ENCODE measurements around the gene AUP1.

The AUP1 gene

DNA sequence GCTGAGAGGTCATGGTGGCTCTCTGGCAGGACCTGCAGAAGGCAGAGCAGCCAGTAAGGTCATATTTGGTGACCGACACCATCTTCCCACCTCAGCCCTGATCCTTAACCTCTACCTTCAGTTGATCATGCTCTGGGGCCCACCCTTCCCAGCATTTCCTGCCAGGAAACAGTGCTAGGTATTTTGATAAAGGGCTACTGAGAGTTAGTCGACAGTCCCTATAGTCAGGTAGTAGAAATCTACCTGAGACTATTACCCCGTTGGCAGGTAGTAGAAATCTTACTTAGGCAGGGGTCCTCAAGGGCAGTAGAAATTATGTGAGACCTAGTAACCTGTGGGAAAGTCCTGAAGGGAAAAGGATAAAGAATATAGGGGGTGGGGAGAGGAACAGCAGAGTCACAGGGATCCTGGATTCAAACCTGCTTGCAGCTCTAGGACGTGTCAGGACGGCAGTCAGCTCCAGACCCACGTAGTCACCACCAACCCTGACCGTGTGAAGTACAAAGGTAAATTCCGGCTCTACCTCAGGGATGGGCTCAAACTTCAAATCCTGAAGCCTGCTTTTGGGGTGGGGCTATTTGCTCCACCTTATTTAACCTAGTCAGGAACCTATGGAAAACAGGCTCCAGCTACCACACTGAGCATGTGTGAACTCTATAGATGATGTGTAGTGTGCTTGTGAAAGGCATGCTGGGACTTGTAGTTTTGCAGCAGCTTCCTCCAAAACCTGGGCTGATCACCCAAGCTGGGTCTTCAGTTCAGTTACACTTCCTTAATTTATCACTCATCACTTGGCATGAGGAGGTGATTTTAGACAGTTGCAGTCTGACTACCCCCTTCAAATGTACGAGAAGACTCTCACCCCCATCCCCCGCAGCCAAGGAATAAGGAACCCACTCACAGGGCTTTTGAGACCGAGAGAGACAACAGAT, 3.5 kb downstream of the AUP1 start, which contains the start of gene DQX1:
Gene DQX1 (minus strand): TSS at position 515 of the 932 bp plus-strand sequence. CDS start 502 bp downstream, at position 13.
- TF ChIP-seq, protein P1, sequence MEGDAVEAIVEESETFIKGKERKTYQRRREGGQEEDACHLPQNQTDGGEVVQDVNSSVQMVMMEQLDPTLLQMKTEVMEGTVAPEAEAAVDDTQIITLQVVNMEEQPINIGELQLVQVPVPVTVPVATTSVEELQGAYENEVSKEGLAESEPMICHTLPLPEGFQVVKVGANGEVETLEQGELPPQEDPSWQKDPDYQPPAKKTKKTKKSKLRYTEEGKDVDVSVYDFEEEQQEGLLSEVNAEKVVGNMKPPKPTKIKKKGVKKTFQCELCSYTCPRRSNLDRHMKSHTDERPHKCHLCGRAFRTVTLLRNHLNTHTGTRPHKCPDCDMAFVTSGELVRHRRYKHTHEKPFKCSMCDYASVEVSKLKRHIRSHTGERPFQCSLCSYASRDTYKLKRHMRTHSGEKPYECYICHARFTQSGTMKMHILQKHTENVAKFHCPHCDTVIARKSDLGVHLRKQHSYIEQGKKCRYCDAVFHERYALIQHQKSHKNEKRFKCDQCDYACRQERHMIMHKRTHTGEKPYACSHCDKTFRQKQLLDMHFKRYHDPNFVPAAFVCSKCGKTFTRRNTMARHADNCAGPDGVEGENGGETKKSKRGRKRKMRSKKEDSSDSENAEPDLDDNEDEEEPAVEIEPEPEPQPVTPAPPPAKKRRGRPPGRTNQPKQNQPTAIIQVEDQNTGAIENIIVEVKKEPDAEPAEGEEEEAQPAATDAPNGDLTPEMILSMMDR (IDR thresholded peaks at IDR 0.05; ENCODE audit: extremely low read depth, insufficient read depth, missing control alignments): no peak
- peak; percentile 75 for DNase-seq (ENCODE audit: low spot score)
- in situ Hi-C loops (cut with MboI; ENCODE audit: low pct_unique_long_range_greater_than_20kb, low sequenced_read_pairs, unreplicated experiment): no loop called here

DNA sequence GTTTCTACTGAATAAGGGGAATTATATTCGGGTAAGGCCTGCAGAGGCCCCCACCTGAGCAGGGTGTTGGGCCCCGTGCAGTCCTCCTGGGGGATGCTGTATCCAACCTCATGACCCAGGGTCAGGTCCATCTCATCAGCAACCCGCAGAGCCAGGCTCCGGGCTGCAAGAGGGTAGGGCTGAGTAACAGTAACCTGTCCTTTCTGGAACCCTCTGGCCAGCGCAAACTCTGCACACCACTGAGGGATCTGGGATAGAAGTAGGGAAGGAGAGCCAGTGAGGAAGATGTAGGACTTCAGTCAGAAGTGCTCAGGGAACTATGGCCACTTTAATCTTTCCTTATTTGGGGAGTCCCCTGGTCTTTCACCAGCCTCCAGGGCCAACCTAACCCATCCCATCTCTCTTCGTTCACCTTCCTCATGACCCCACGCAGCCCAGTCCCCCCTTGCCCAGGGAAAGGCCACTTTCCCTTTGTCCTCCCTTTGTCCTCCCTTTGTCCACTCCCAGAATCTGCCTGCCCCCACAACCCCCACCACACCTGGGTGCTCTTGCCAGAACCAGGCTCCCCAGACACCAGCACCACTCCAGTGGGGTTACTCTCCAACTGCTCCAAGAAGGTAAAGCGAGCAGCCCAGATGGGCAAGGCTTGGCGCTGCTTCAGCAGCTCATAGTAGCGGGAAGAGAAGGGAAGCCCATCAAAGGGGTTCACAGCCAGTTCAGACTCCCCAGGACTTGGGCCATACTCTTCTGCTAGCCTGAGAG, 4.4 kb downstream of the AUP1 start:
- TF ChIP-seq, protein P1 (IDR thresholded peaks at IDR 0.05; ENCODE audit: extremely low read depth, insufficient read depth, missing control alignments): no peak
- DNase-seq (ENCODE audit: low spot score): no peak
- in situ Hi-C loops (cut with MboI; ENCODE audit: low pct_unique_long_range_greater_than_20kb, low sequenced_read_pairs, unreplicated experiment): no loop called here

DNA sequence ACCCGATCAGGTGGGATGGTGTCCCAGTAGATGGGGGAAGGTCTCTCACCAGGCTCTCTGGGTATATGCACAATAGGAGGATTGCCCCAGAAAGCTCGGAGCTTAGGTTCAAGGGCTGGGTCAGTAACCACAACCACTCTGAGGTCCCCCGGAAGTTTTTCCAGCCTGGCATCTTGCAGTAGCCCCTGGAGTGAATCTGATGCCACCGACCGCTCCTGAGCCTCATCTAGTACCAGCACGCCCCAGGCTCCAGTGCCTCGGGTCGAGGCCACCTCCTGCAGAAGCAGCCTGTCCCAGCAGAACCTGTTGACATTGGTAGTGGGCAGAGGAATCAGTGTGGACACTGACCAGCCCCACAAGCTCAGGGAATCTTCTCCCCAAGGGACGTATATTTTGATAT, 5.5 kb downstream of the AUP1 start:
- DNase-seq (ENCODE audit: low spot score): no peak

DNA sequence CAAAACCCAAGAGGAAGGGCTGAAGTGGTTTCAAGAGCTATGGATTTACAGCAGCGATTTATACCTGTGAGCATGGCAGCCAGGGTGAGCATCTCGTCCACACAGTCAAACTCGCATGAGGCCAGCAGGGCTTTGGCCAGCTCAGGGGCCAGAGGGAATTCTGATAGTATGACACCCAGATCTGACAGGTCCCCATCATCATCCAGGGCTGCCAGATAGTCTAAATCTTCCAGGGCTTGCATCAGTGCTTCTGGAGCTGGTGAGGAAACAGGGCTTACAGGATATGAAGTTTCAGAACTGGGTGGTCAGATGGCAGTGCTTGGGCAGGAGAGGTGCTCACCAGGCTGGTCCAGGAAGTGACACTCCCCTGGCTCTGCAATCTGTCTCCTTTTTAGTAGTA, 7.0 kb downstream of the AUP1 start:
- in situ Hi-C loops (cut with MboI; ENCODE audit: low pct_unique_long_range_greater_than_20kb, low sequenced_read_pairs, unreplicated experiment): no loop called here
- no peak for DNase-seq (ENCODE audit: low spot score)
- TF ChIP-seq, protein P1 (IDR thresholded peaks at IDR 0.05; ENCODE audit: extremely low read depth, insufficient read depth, missing control alignments): no peak

More for the DNA sequence above, 5.5 kb downstream of the AUP1 start:
- TF ChIP-seq, protein P1 (IDR thresholded peaks at IDR 0.05; ENCODE audit: extremely low read depth, insufficient read depth, missing control alignments): no peak
- in situ Hi-C loops (cut with MboI; ENCODE audit: low pct_unique_long_range_greater_than_20kb, low sequenced_read_pairs, unreplicated experiment): no loop called here

DNA sequence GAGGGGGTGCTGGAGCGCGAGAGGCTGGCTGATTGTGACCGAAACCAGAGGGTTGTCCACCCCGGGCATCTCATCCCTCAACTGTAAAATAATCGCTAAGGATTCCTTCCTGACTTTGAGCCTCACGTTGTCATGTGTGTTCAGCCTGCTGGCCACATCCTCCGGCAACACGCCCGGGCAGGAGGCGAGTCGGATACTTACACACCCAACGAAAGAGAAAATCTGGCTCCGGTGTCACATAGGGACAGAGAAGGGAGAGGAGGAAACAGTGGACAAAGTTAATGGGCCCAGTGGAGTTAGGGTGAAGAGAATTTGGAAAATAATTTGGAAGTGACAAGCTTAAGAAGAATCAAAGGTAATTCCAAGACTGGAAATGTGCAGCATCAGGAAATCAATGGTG, 12.9 kb downstream of the AUP1 start:
- TF ChIP-seq, protein P1 (IDR thresholded peaks at IDR 0.05; ENCODE audit: extremely low read depth, insufficient read depth, missing control alignments): no peak
- in situ Hi-C loops (cut with MboI; ENCODE audit: low pct_unique_long_range_greater_than_20kb, low sequenced_read_pairs, unreplicated experiment): no loop called here
- DNase-seq (ENCODE audit: low spot score): no peak

DNA sequence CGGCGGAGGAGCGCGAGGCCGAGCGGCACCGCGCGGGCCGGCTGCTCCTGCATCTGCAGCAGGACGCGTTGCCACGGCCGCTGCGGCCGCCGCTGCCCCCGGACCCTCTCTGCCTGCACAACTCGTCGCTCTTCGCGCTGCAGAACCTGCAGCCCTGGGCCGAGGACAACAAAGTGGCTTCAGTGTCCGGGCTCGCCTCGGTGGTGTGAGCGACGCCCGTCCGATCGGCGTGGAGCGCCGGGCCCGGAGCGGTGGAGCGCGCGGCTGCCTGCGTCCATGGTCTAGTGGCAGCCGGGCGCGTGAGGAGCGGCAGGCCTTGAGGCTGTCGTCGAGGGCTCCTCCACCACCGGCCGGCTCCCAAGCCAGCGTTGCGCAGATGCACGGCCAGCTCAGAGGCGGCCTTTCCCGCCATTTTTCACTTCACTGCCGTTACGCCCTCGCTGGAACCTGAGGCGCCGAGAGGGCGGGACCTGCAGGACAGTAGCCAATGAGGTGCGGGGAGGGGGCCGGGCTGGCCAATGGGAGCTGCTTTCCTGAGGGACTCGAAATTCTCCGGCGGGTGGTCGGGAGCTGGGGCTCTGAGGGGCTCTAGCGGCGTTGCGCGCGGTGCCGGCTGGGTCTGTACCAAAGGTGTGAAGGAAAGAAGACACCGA, 13.4 kb downstream of the AUP1 start:
- TF ChIP-seq, protein P1 (IDR thresholded peaks at IDR 0.05; ENCODE audit: extremely low read depth, insufficient read depth, missing control alignments): no peak
- in situ Hi-C loops (cut with MboI; ENCODE audit: low pct_unique_long_range_greater_than_20kb, low sequenced_read_pairs, unreplicated experiment): no loop called here
- peak; percentile 92 for DNase-seq (ENCODE audit: low spot score)
